ENCODE data around the gene CCN2. TPM values are rescaled to one million over a fixed set of nuclear protein-coding genes. Genes with fewer than 3 reads are reported as not detected.
"Not testable (repeated sequence)": the region's sequence is repeated elsewhere in the genome, so short reads cannot be mapped to it uniquely, and the experiment has no call there.

CCN2 gene
- total RNA-seq, 2 experiments from 2014 or later, result not detected

GRCh38 chr6:131924881-131925474, 26.2 kb downstream of the CCN2 start:
- intact Hi-C loops (cut with micrococcal nuclease), result loop anchor here (1.0 kb wide), 1 partner anchor 293 kb away; no protein-coding TSS in a partner anchor
- Mint-ChIP-seq H3K36me3 (ENCODE audit: low read depth) (peaks cover 1% of the 10 kb centered on the region), H3K9me3 (peaks cover 8% of the 10 kb centered on the region), H3K27me3 (ENCODE audit: low read depth) (peaks cover 6% of the 10 kb centered on the region), H3K4me1 (ENCODE audit: low read depth) (no peaks in the 10 kb centered on the region), H3K27ac (no peak overlapping the region), H3K4me3 (no peak overlapping the region)
- DNase-seq, result no peak
- CTCF ChIA-PET, result interaction anchor here (0.6 to 2.7 kb wide), 8 partner anchors 10 to 323 kb away, joined by 3 to 12 read pairs (median 4); no protein-coding TSS in a partner anchor

GRCh38 chr6:131923356-131923755, 27.8 kb downstream of the CCN2 start:
- Mint-ChIP-seq H3K27ac (no peak overlapping the region), H3K36me3 (ENCODE audit: low read depth) (peaks cover 1% of the 10 kb centered on the region), H3K9me3 (peaks cover 8% of the 10 kb centered on the region), H3K27me3 (ENCODE audit: low read depth) (peaks cover 18% of the 10 kb centered on the region), H3K4me1 (ENCODE audit: low read depth) (no peaks in the 10 kb centered on the region), H3K4me3 (no peak overlapping the region)
- intact Hi-C loops (cut with micrococcal nuclease), result loop anchor here (2.0 kb wide), 2 partner anchors 355 to 561 kb away; no protein-coding TSS in a partner anchor
- peak; percentile 73 for DNase-seq
- CTCF ChIA-PET, result interaction anchor here (0.6 to 1.6 kb wide), 10 partner anchors 8 to 1824 kb away, joined by 3 to 12 read pairs (median 3); no protein-coding TSS in a partner anchor

GRCh38 chr6:131920656-131921055, 30.5 kb downstream of the CCN2 start:
- Mint-ChIP-seq H3K27ac (no peak overlapping the region), H3K36me3 (ENCODE audit: low read depth) (peaks cover 1% of the 10 kb centered on the region), H3K9me3 (peaks cover 8% of the 10 kb centered on the region), H3K4me3 (no peak overlapping the region), H3K4me1 (ENCODE audit: low read depth) (peaks cover 10% of the 10 kb centered on the region), H3K27me3 (ENCODE audit: low read depth) (peaks cover 41% of the 10 kb centered on the region)
- intact Hi-C loops (cut with micrococcal nuclease), result no loop called here
- CTCF ChIA-PET, result no interaction called here
- no peak for DNase-seq

GRCh38 chr6:131918650-131919355, 32.4 kb downstream of the CCN2 start:
- H3K27ac Mint-ChIP-seq, result no peak overlapping the region
- intact Hi-C loops (cut with micrococcal nuclease), result loop anchor here (5.0 to 10.0 kb wide), 3 partner anchors 243 to 1034 kb away; no protein-coding TSS in a partner anchor
- CTCF ChIA-PET, result interaction anchor here (0.9 to 1.6 kb wide), 3 partner anchors 9 to 299 kb away, joined by 3 to 8 read pairs (median 4); no protein-coding TSS in a partner anchor
- H3K36me3 Mint-ChIP-seq (ENCODE audit: low read depth), result peaks cover 1% of the 10 kb centered on the region
- peaks cover 10% of the 10 kb centered on the region for H3K4me1 Mint-ChIP-seq (ENCODE audit: low read depth)
- H3K4me3 Mint-ChIP-seq, result no peak overlapping the region
- DNase-seq, result no peak
- H3K9me3 Mint-ChIP-seq, result peaks cover 8% of the 10 kb centered on the region
- peaks cover 46% of the 10 kb centered on the region for H3K27me3 Mint-ChIP-seq (ENCODE audit: low read depth)

- Mint-ChIP-seq H3K27ac (no peak overlapping the region), H3K4me1 (ENCODE audit: low read depth) (peaks cover 10% of the 10 kb centered on the region), H3K4me3 (no peak overlapping the region), H3K36me3 (ENCODE audit: low read depth) (peaks cover 1% of the 10 kb centered on the region), H3K27me3 (ENCODE audit: low read depth) (peaks cover 52% of the 10 kb centered on the region), H3K9me3 (peaks cover 6% of the 10 kb centered on the region)
- intact Hi-C loops (cut with micrococcal nuclease), result loop anchor here (5.0 to 10.0 kb wide), 3 partner anchors 244 to 1033 kb away; no protein-coding TSS in a partner anchor
- no peak for DNase-seq
- CTCF ChIA-PET, result interaction anchor here (0.5 to 1.6 kb wide), 5 partner anchors 8 to 303 kb away, joined by 3 to 8 read pairs (median 3); no protein-coding TSS in a partner anchor
These were observed 33.2 kb downstream of the CCN2 start for GRCh38 chr6:131917763-131918649.

GRCh38 chr6:131917318-131917717, 33.9 kb downstream of the CCN2 start:
- H3K36me3 Mint-ChIP-seq (ENCODE audit: low read depth), result peaks cover 1% of the 10 kb centered on the region
- CTCF ChIA-PET, result interaction anchor here (0.5 kb wide), 1 partner anchor 206 kb away, joined by 3 read pairs; no protein-coding TSS in a partner anchor
- no peak overlapping the region for H3K4me3 Mint-ChIP-seq
- H3K9me3 Mint-ChIP-seq, result peaks cover 2% of the 10 kb centered on the region
- H3K27ac Mint-ChIP-seq, result no peak overlapping the region
- peaks cover 10% of the 10 kb centered on the region for H3K4me1 Mint-ChIP-seq (ENCODE audit: low read depth)
- H3K27me3 Mint-ChIP-seq (ENCODE audit: low read depth), result peaks cover 52% of the 10 kb centered on the region
- no peak for DNase-seq
- intact Hi-C loops (cut with micrococcal nuclease), result loop anchor here (5.0 to 10.0 kb wide), 3 partner anchors 245 to 1033 kb away; no protein-coding TSS in a partner anchor

GRCh38 chr6:131916847-131917246, 34.3 kb downstream of the CCN2 start:
- Mint-ChIP-seq H3K4me1 (ENCODE audit: low read depth) (peaks cover 10% of the 10 kb centered on the region), H3K4me3 (no peak overlapping the region), H3K27ac (no peak overlapping the region), H3K36me3 (ENCODE audit: low read depth) (no peaks in the 10 kb centered on the region), H3K27me3 (ENCODE audit: low read depth) (peaks cover 52% of the 10 kb centered on the region), H3K9me3 (no peaks in the 10 kb centered on the region)
- intact Hi-C loops (cut with micrococcal nuclease), result loop anchor here (5.0 to 10.0 kb wide), 3 partner anchors 245 to 1032 kb away; no protein-coding TSS in a partner anchor
- CTCF ChIA-PET, result no interaction called here
- DNase-seq, result no peak

- Mint-ChIP-seq H3K27me3 (ENCODE audit: low read depth) (peaks cover 52% of the 10 kb centered on the region), H3K4me1 (ENCODE audit: low read depth) (peaks cover 10% of the 10 kb centered on the region)
- H3K27ac Mint-ChIP-seq; H3K9me3 Mint-ChIP-seq; H3K4me3 Mint-ChIP-seq; DNase-seq; H3K36me3 Mint-ChIP-seq (ENCODE audit: low read depth): not testable (repeated sequence)
- intact Hi-C loops (cut with micrococcal nuclease), result loop anchor here (5.0 to 10.0 kb wide), 3 partner anchors 246 to 1031 kb away; no protein-coding TSS in a partner anchor
- CTCF ChIA-PET, result interaction anchor here (0.6 to 2.3 kb wide), 15 partner anchors 7 to 1636 kb away, joined by 3 to 13 read pairs (median 6); no protein-coding TSS in a partner anchor
These were observed 34.9 kb downstream of the CCN2 start for GRCh38 chr6:131916091-131916796.

GRCh38 chr6:131914967-131915751, 36.0 kb downstream of the CCN2 start:
- peaks cover 10% of the 10 kb centered on the region for H3K4me1 Mint-ChIP-seq (ENCODE audit: low read depth)
- H3K36me3 Mint-ChIP-seq (ENCODE audit: low read depth), result no peaks in the 10 kb centered on the region
- CTCF ChIA-PET, result interaction anchor here (0.6 to 2.3 kb wide), 34 partner anchors 8 to 1637 kb away, joined by 3 to 14 read pairs (median 4); partner anchors contain the start of gene CCN2
- peaks cover 52% of the 10 kb centered on the region for H3K27me3 Mint-ChIP-seq (ENCODE audit: low read depth)
- no peak overlapping the region for H3K4me3 Mint-ChIP-seq
- H3K9me3 Mint-ChIP-seq, result no peaks in the 10 kb centered on the region
- DNase-seq, result peak; percentile 77
- no peak overlapping the region for H3K27ac Mint-ChIP-seq
- intact Hi-C loops (cut with micrococcal nuclease), result loop anchor here (1.0 to 10.0 kb wide), 5 partner anchors 247 to 1030 kb away; no protein-coding TSS in a partner anchor

- peaks cover 16% of the 10 kb centered on the region for H3K4me1 Mint-ChIP-seq (ENCODE audit: low read depth)
- no peaks in the 10 kb centered on the region for H3K9me3 Mint-ChIP-seq
- H3K36me3 Mint-ChIP-seq (ENCODE audit: low read depth), result no peaks in the 10 kb centered on the region
- no peak overlapping the region for H3K27ac Mint-ChIP-seq
- no peak overlapping the region for H3K4me3 Mint-ChIP-seq
- CTCF ChIA-PET, result interaction anchor here (0.5 to 2.3 kb wide), 16 partner anchors 9 to 570 kb away, joined by 3 to 14 read pairs (median 6); no protein-coding TSS in a partner anchor
- intact Hi-C loops (cut with micrococcal nuclease), result loop anchor here (2.0 to 10.0 kb wide), 2 partner anchors 365 to 1029 kb away; no protein-coding TSS in a partner anchor
- H3K27me3 Mint-ChIP-seq (ENCODE audit: low read depth), result peaks cover 45% of the 10 kb centered on the region
- DNase-seq, result no peak
These were observed 36.9 kb downstream of the CCN2 start for GRCh38 chr6:131914234-131914633.

Measured in activated naive CD4-positive, alpha-beta T cell treated with anti-CD3 and anti-CD28 coated beads for 36 hours (primary cell).